Muscle layer of colon (tissue), 2 donors: ENCODE results near the gene ETFB.

Experiments used
- H3K27ac ChIP-seq: one replicate; pipeline ENCODE4 v1.7.0; 2013; ENCODE audit warnings: low read depth, mild to moderate bottlenecking, low read length, moderate library complexity
- H3K27me3 ChIP-seq, 2 donors: one replicate each; pipeline ENCODE4 v1.7.0; 2013; ENCODE audit warnings: low read length in 2 of 2, mild to moderate bottlenecking in 2 of 2; ENCODE audit not compliant: insufficient read depth in 2 of 2, control insufficient read depth in 1 of 2
- H3K36me3 ChIP-seq: one replicate; pipeline ENCODE4 v1.7.0; 2013; ENCODE audit warnings: mild to moderate bottlenecking, low read length; ENCODE audit not compliant: insufficient read depth
- H3K4me1 ChIP-seq: one replicate; pipeline ENCODE4 v1.7.0; 2013; ENCODE audit warnings: mild to moderate bottlenecking, low read length; ENCODE audit not compliant: insufficient read depth
- H3K4me3 ChIP-seq, 2 donors: one replicate each; pipeline ENCODE4 v1.7.0; 2013; ENCODE audit warnings: low read length in 2 of 2, low read depth in 1 of 2, mild to moderate bottlenecking in 1 of 2, moderate library complexity in 1 of 2
- H3K9ac ChIP-seq: one replicate; pipeline ENCODE4 v1.7.0; 2013; ENCODE audit warnings: low read length
- H3K9me3 ChIP-seq: one replicate; pipeline ENCODE4 v1.7.0; 2013; ENCODE audit warnings: mild to moderate bottlenecking, low read length
- donor health status: abdominal sarcoma.
- donor health status: Adenocarcinoma of cecum.

ETFB gene

GRCh38 chr19:51392701-51393100, 26.5 kb upstream of the ETFB start:
- no peak overlapping the region for H3K4me3 ChIP-seq
- H3K9ac ChIP-seq: no peak overlapping the region
- H3K9me3 ChIP-seq: no peaks in the 10 kb centered on the region
- no peak overlapping the region for H3K27ac ChIP-seq
- peaks cover 11% of the 10 kb centered on the region for H3K4me1 ChIP-seq
- H3K36me3 ChIP-seq: no peaks in the 10 kb centered on the region
- no peaks in the 10 kb centered on the region for H3K27me3 ChIP-seq

- H3K36me3 ChIP-seq: no peaks in the 10 kb centered on the region
- no peaks in the 10 kb centered on the region for H3K27me3 ChIP-seq
- H3K9ac ChIP-seq: no peak overlapping the region
- H3K4me3 ChIP-seq: no peak overlapping the region
- H3K4me1 ChIP-seq: peaks cover 11% of the 10 kb centered on the region
- H3K27ac ChIP-seq: no peak overlapping the region
- H3K9me3 ChIP-seq: no peaks in the 10 kb centered on the region
These were observed 25.0 kb upstream of the ETFB start for GRCh38 chr19:51391073-51391611.

GRCh38 chr19:51389143-51389542, 23.0 kb upstream of the ETFB start:
- Histone ChIP-seq H3K27me3 (no peaks in the 10 kb centered on the region), H3K4me1 (peaks cover 5% of the 10 kb centered on the region), H3K36me3 (no peaks in the 10 kb centered on the region), H3K27ac (no peak overlapping the region), H3K4me3 (no peak overlapping the region), H3K9ac (no peak overlapping the region), H3K9me3 (no peaks in the 10 kb centered on the region)

GRCh38 chr19:51387924-51388389, 21.8 kb upstream of the ETFB start, which contains the start of gene LIM2:
TSS of gene LIM2 (minus strand) at chr19:51387974. CDS start at chr19:51387443, 531 bp downstream.
- Histone ChIP-seq H3K27me3 (no peaks in the 10 kb centered on the region), H3K27ac (no peak within 1 kb of the TSS), H3K9ac (no peak within 1 kb of the TSS), H3K9me3 (no peaks in the 10 kb centered on the region), H3K36me3 (no peaks in the 10 kb centered on the region), H3K4me3 (no peak within 1 kb of the TSS), H3K4me1 (no peaks in the 10 kb centered on the region)

GRCh38 chr19:51386882-51387520, 20.8 kb upstream of the ETFB start:
- Histone ChIP-seq H3K4me3 (no peak overlapping the region), H3K9ac (no peak overlapping the region), H3K4me1 (no peaks in the 10 kb centered on the region), H3K27me3 (no peaks in the 10 kb centered on the region), H3K9me3 (no peaks in the 10 kb centered on the region), H3K36me3 (no peaks in the 10 kb centered on the region), H3K27ac (no peak overlapping the region)

GRCh38 chr19:51382004-51382403, 15.8 kb upstream of the ETFB start:
- Histone ChIP-seq H3K9me3 (no peaks in the 10 kb centered on the region), H3K36me3 (no peaks in the 10 kb centered on the region), H3K4me1 (no peaks in the 10 kb centered on the region), H3K27ac (no peak overlapping the region), H3K4me3 (no peak overlapping the region), H3K9ac (no peak overlapping the region), H3K27me3 (no peaks in the 10 kb centered on the region)

GRCh38 chr19:51380379-51380778, 14.2 kb upstream of the ETFB start:
- Histone ChIP-seq H3K4me3 (no peak overlapping the region), H3K9ac (no peak overlapping the region), H3K27me3 (no peaks in the 10 kb centered on the region), H3K27ac (no peak overlapping the region), H3K4me1 (no peaks in the 10 kb centered on the region), H3K36me3 (no peaks in the 10 kb centered on the region), H3K9me3 (no peaks in the 10 kb centered on the region)

- Histone ChIP-seq H3K4me3 (no peak overlapping the region), H3K27me3 (no peaks in the 10 kb centered on the region), H3K9ac (no peak overlapping the region), H3K36me3 (no peaks in the 10 kb centered on the region), H3K9me3 (no peaks in the 10 kb centered on the region), H3K4me1 (no peaks in the 10 kb centered on the region), H3K27ac (no peak overlapping the region)
These were observed 11.2 kb upstream of the ETFB start for GRCh38 chr19:51377422-51377821.

- no peak overlapping the region for H3K27ac ChIP-seq
- no peaks in the 10 kb centered on the region for H3K36me3 ChIP-seq
- H3K9ac ChIP-seq: no peak overlapping the region
- no peaks in the 10 kb centered on the region for H3K9me3 ChIP-seq
- H3K27me3 ChIP-seq: no peaks in the 10 kb centered on the region
- H3K4me1 ChIP-seq: no peaks in the 10 kb centered on the region
- no peak overlapping the region for H3K4me3 ChIP-seq
These were observed 9.5 kb upstream of the ETFB start for GRCh38 chr19:51375504-51376221.

GRCh38 chr19:51372649-51373504, 6.7 kb upstream of the ETFB start, which contains the start of gene NKG7:
TSS of gene NKG7 (minus strand) at chr19:51372654. CDS start at chr19:51372535, 119 bp downstream.
- Histone ChIP-seq H3K36me3 (no peaks in the 10 kb centered on the region), H3K27ac (no peak within 1 kb of the TSS), H3K27me3 (no peaks in the 10 kb centered on the region), H3K9ac (no peak within 1 kb of the TSS), H3K4me3 (no peak within 1 kb of the TSS), H3K4me1 (peaks cover 6% of the 10 kb centered on the region), H3K9me3 (no peaks in the 10 kb centered on the region)

GRCh38 chr19:51372021-51372648, 5.9 kb upstream of the ETFB start:
- Histone ChIP-seq H3K4me1 (peaks cover 6% of the 10 kb centered on the region), H3K9ac (no peak overlapping the region), H3K9me3 (no peaks in the 10 kb centered on the region), H3K4me3 (no peak overlapping the region), H3K36me3 (no peaks in the 10 kb centered on the region), H3K27me3 (no peaks in the 10 kb centered on the region), H3K27ac (no peak overlapping the region)
